Vagina (tissue), 2 donors: ENCODE data around the gene SRSF3. TPM values are rescaled to one million over a fixed set of nuclear protein-coding genes. Genes with fewer than 3 reads are reported as not detected.
"Not testable (repeated sequence)": the region's sequence is repeated elsewhere in the genome, so short reads cannot be mapped to it uniquely, and the experiment has no call there.

Source experiments
- DNase-seq, 2 donors: peaks; one replicate each; pipeline ENCODE4 v3.0.0-alpha.2; 2017; ENCODE audit errors: extremely low spot score in 2 of 2
- H3K27ac ChIP-seq: fragments of 200-600 bp; sonication (generic); one replicate; pipeline ENCODE4 v1.5.1; 2019
- H3K27me3 ChIP-seq: fragments of 200-600 bp; sonication (generic); one replicate; pipeline ENCODE4 v1.5.1; 2019
- H3K36me3 ChIP-seq, 2 donors: fragments of 200-600 bp; sonication (generic); one replicate each; pipeline ENCODE4 v1.5.1; 2017 to 2019
- H3K4me1 ChIP-seq: fragments of 200-600 bp; sonication (generic); one replicate; pipeline ENCODE4 v1.5.1; 2019
- H3K4me3 ChIP-seq, 2 donors: fragments of 200-600 bp; sonication (generic); 1 replicate in 1 of 2; 2 replicates in 1 of 2; pipeline ENCODE4 v1.5.1; 2016 to 2019
- H3K9me3 ChIP-seq: fragments of 200-600 bp; sonication (generic); one replicate; pipeline ENCODE4 v1.5.1; 2019
- POLR2A ChIP-seq, 2 donors: fragments of 450-650 bp; IDR thresholded peaks; one replicate each; pipeline ENCODE4 v1.6.1; 2017; ENCODE audit warnings: antibody characterized with exemption in 2 of 2, mild to moderate bottlenecking in 2 of 2, moderate library complexity in 2 of 2
- POLR2AphosphoS5 ChIP-seq, 2 donors: sonication (generic); formaldehyde crosslinking; IDR thresholded peaks; one replicate each; pipeline ENCODE4 v1.9.0; 2017; ENCODE audit warnings: antibody characterized with exemption in 2 of 2, mild to moderate bottlenecking in 2 of 2, low read depth in 1 of 2; ENCODE audit not compliant: insufficient read depth in 1 of 2
- intact Hi-C: fragments of 100-400 bp; cut with DNase I; formaldehyde crosslinking; loops from one replicate; pipeline ENCODE4 v1.15.1; 2023
- total RNA-seq: library from RNA; depleted of rRNA; stranded (reverse); fragments of >200 nt; gene quantifications from one replicate; pipeline ENCODE4 v1.2.3, GENCODE V29; 2016
- TF ChIP-seq, protein P1 (sequence below), 3 experiments: fragments of 450-650 bp in 2 of 3; fragments of 200-600 bp in 1 of 3; sonication (generic) in 1 of 3; IDR thresholded peaks; one replicate each; pipeline ENCODE4 v1.5.1; 2017 to 2019; ENCODE audit warnings: antibody characterized with exemption in 3 of 3, mild to moderate bottlenecking in 2 of 3, moderate library complexity in 2 of 3

The SRSF3 gene
- total RNA-seq, 1 donor from 2014 or later: 144 TPM

DNA sequence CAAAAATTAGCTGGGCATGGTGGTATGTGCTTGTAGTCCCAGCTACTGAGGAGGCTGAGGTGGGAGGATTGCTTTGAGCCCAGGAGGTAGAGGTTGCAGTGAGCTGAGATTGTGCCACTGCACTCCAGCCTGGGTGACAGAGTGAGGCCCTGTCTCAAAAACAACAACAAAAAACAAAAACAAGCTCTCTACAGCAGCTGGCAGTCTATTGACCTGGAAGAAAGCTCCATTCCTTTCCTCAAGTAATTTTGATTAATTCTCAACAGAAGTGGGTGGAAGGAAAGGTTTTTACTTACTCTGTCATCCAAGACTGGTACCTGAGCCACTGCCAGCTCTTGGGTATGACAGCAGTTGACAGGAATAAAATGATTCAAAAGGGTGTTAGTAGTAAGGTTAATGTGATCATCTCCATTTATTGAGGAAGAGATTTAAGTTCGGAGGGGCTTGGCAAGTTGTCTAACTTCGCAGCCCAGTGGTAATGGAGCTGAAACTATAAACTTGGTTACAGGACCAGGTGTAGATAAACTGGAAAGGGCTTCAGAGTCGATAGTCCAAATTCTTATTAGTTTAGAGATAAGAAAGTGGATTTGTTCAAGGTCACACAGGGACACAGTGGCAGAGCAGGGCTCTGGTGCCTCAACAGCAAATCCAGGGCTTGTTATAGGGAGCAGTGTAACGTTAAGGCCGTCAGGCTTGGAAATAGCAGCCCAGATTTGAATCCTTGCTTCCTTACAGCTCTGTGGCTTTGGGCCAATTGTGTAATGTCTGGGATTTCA, 14.8 kb downstream of the SRSF3 start:
- H3K27ac ChIP-seq: no peak overlapping the region
- H3K36me3 ChIP-seq: peaks cover 0 to 73% of the 10 kb centered on the region in 2 donors
- H3K4me1 ChIP-seq: peaks cover 58% of the 10 kb centered on the region

DNA sequence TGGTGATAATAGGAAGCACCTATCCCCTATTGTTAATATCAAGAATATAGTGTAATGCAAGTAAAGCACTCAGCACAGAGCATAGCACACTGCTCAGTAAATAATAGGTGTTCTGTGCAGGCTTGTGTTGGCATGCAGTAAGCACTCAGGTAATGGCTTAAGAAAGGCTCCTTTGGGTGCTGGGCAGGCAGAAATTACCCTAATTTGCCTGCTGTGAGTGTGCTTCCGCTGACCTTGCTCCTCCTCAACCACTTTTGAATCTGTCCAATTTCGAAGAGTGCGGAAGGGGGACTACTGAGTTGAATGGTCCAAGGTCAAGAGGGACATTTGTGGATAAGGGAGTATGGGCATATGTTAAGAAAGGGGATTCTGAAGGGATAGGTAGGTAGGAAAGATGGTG, 15.4 kb downstream of the SRSF3 start:
- no peak overlapping the region for H3K4me3 ChIP-seq
- intact Hi-C loops: no loop called here
- H3K27ac ChIP-seq: no peak overlapping the region
- peaks cover 0 to 67% of the 10 kb centered on the region in 2 donors for H3K36me3 ChIP-seq
- H3K27me3 ChIP-seq: no peaks in the 10 kb centered on the region
- TF ChIP-seq POLR2AphosphoS5 (IDR thresholded peaks at IDR 0.05; ENCODE audit: insufficient read depth in 1 of 2, low read depth in 1 of 2) (no peak), POLR2A (IDR thresholded peaks at IDR 0.05) (no peak)
- TF ChIP-seq, protein P1, sequence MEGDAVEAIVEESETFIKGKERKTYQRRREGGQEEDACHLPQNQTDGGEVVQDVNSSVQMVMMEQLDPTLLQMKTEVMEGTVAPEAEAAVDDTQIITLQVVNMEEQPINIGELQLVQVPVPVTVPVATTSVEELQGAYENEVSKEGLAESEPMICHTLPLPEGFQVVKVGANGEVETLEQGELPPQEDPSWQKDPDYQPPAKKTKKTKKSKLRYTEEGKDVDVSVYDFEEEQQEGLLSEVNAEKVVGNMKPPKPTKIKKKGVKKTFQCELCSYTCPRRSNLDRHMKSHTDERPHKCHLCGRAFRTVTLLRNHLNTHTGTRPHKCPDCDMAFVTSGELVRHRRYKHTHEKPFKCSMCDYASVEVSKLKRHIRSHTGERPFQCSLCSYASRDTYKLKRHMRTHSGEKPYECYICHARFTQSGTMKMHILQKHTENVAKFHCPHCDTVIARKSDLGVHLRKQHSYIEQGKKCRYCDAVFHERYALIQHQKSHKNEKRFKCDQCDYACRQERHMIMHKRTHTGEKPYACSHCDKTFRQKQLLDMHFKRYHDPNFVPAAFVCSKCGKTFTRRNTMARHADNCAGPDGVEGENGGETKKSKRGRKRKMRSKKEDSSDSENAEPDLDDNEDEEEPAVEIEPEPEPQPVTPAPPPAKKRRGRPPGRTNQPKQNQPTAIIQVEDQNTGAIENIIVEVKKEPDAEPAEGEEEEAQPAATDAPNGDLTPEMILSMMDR (IDR thresholded peaks at IDR 0.05): no peak
- no peaks in the 10 kb centered on the region for H3K9me3 ChIP-seq
- DNase-seq: no peak
- H3K4me1 ChIP-seq: peaks cover 52% of the 10 kb centered on the region

More for the DNA sequence above, 14.8 kb downstream of the SRSF3 start:
- Histone ChIP-seq H3K9me3 (no peaks in the 10 kb centered on the region), H3K4me3 (no peak overlapping the region), H3K27me3 (no peaks in the 10 kb centered on the region)
- intact Hi-C loops: no loop called here
- no peak for DNase-seq
- TF ChIP-seq POLR2AphosphoS5 (IDR thresholded peaks at IDR 0.05; ENCODE audit: insufficient read depth in 1 of 2, low read depth in 1 of 2): no peak
- no peak for TF ChIP-seq POLR2A (IDR thresholded peaks at IDR 0.05)
- TF ChIP-seq, protein P1 (IDR thresholded peaks at IDR 0.05): no peak

DNA sequence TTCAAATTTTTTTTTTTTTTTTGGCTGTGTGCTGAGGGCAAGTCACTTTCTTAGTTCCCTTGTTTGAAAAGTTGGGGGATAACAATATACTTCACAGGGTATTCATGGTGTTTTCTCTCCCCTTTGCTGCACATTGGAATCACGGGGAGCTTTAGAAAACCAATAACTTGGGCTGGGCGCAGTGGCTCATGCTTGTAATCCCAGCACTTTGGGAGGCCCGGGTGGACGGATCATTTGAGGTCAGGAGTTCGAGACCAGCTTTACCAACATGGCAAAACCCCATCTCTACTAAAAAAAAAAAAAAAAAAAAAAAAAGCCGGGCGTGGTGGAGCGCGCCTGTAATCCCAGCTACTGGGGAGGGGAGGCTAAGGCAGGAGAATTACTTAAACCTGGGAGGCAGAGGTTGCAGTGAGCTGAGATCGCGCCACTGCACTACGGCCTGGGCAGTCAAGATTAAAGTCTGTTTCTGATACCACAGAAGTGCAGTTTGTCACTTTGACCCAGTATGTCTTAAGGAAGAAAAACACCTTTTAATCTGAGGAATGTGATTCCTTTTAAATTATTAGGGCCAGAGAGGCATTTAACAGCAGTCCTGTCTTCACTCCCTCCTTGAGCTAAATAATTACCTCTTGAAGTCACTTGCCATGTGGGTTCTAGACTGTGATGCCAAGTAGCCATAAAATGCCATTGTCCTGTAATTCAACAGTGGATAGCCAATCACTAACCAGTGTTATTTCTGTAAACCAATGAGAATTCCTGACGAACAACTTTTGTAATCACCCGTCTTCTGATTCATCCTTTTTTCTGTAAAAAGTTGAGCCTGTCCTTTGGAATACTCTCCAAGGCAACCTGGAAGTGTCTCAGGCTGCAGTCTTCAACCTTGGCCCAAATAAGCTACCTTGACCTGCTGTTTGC, 16.1 kb downstream of the SRSF3 start:
- DNase-seq: no peak
- H3K27me3 ChIP-seq: no peaks in the 10 kb centered on the region
- no peaks in the 10 kb centered on the region for H3K9me3 ChIP-seq
- H3K36me3 ChIP-seq: peaks cover 0 to 59% of the 10 kb centered on the region in 2 donors
- H3K4me1 ChIP-seq: peaks cover 45% of the 10 kb centered on the region
- H3K4me3 ChIP-seq: no peak overlapping the region
- TF ChIP-seq, protein P1 (IDR thresholded peaks at IDR 0.05): no peak
- TF ChIP-seq POLR2A (IDR thresholded peaks at IDR 0.05): no peak
- TF ChIP-seq POLR2AphosphoS5 (IDR thresholded peaks at IDR 0.05; ENCODE audit: insufficient read depth in 1 of 2, low read depth in 1 of 2): no peak
- H3K27ac ChIP-seq: no peak overlapping the region
- intact Hi-C loops: no loop called here

DNA sequence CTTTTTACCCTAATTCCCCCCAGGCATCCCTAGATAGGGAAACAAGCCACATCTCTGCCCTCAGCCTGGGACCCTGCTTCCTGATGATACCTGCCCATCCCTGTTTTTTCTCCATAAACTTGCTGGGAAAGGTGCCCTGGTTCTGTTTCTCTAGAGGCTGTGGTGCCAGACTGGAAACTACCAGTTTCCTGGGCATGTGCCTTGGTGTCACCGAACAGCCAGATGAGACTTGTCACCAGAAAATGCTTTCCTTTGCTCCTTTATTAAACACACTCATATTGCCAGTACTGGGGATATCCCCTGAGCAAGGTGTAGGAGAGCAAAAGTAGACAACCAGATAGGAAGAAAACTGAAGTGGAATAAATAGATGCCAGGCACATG, 16.8 kb downstream of the SRSF3 start:
- H3K27ac ChIP-seq: no peak overlapping the region
- H3K4me3 ChIP-seq: no peak overlapping the region
- intact Hi-C loops: no loop called here
- peaks cover 39% of the 10 kb centered on the region for H3K4me1 ChIP-seq
- no peaks in the 10 kb centered on the region for H3K27me3 ChIP-seq
- TF ChIP-seq, protein P1 (IDR thresholded peaks at IDR 0.05): no peak
- TF ChIP-seq POLR2A (IDR thresholded peaks at IDR 0.05) (no peak), POLR2AphosphoS5 (IDR thresholded peaks at IDR 0.05; ENCODE audit: insufficient read depth in 1 of 2, low read depth in 1 of 2) (no peak)
- H3K36me3 ChIP-seq: peaks cover 0 to 53% of the 10 kb centered on the region in 2 donors
- no peak for DNase-seq
- no peaks in the 10 kb centered on the region for H3K9me3 ChIP-seq

DNA sequence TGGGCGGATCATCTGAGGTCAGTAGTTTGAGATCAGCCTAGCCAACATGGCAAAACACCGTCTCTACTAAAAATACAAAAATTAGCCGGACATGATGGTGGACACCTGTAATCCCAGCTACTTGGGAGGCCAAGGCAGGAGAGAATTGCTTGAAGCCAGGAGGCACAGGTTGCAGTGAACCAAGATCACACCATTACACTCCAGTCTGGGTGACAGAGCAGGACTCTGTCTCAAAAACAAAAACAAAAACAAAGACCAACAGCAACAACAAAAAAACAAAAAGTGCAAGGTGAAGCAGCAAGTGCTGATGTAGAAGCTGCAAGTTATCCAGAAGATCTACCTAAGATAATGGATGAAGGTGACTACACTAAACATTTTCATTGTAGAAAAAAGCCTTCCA, 17.5 kb downstream of the SRSF3 start:
- H3K9me3 ChIP-seq, H3K27ac ChIP-seq, H3K27me3 ChIP-seq, H3K4me3 ChIP-seq, intact Hi-C loops, DNase-seq: not testable (repeated sequence)
- Histone ChIP-seq H3K36me3 (peaks cover 0 to 47% of the 10 kb centered on the region in 2 donors), H3K4me1 (peaks cover 34% of the 10 kb centered on the region)
